ENCODE measurements around the gene TUBGCP3. TPM values are rescaled to one million over a fixed set of nuclear protein-coding genes. Genes with fewer than 3 reads are reported as not detected.
A peak's percentile ranks its signal among the peaks of the same experiment; 100 is the strongest.

The TUBGCP3 gene
- total RNA-seq, 2 donors from 2014 or later: 24.9 to 39.4 TPM

GRCh38 chr13:112457081-112457480, 130.9 kb downstream of the TUBGCP3 start:
- DNase-seq: no peak
- intact Hi-C loops (cut with DNase I): no loop called here

GRCh38 chr13:112456138-112457056, 131.6 kb downstream of the TUBGCP3 start:
- H3K27ac ChIP-seq: no peak overlapping the region
- H3K4me1 ChIP-seq: no peaks in the 10 kb centered on the region
- TF ChIP-seq CTCF (IDR thresholded peaks at IDR 0.05): no peak
- H3K9me3 ChIP-seq: no peaks in the 10 kb centered on the region
- no peaks in the 10 kb centered on the region for H3K36me3 ChIP-seq
- no peak overlapping the region for H3K4me3 ChIP-seq
- intact Hi-C loops (cut with DNase I): no loop called here
- no peak overlapping the region for H3K9ac ChIP-seq (ENCODE audit: low read depth in 2 of 2, low read length in 2 of 2)
- no peak for DNase-seq
- no peaks in the 10 kb centered on the region for H3K27me3 ChIP-seq

More at GRCh38 chr13:112457081-112457480, 130.9 kb downstream of the TUBGCP3 start:
- Histone ChIP-seq H3K27me3 (no peaks in the 10 kb centered on the region), H3K4me3 (no peak overlapping the region), H3K9ac (ENCODE audit: low read depth in 2 of 2, low read length in 2 of 2) (no peak overlapping the region), H3K9me3 (no peaks in the 10 kb centered on the region), H3K27ac (no peak overlapping the region), H3K4me1 (no peaks in the 10 kb centered on the region), H3K36me3 (no peaks in the 10 kb centered on the region)
- no peak for TF ChIP-seq CTCF (IDR thresholded peaks at IDR 0.05)

GRCh38 chr13:112455476-112456059, 132.4 kb downstream of the TUBGCP3 start:
- Histone ChIP-seq H3K27me3 (no peaks in the 10 kb centered on the region), H3K4me3 (no peak overlapping the region), H3K27ac (no peak overlapping the region), H3K9ac (ENCODE audit: low read depth in 2 of 2, low read length in 2 of 2) (no peak overlapping the region), H3K36me3 (no peaks in the 10 kb centered on the region), H3K9me3 (no peaks in the 10 kb centered on the region), H3K4me1 (no peaks in the 10 kb centered on the region)
- intact Hi-C loops (cut with DNase I): no loop called here
- TF ChIP-seq CTCF (IDR thresholded peaks at IDR 0.05): no peak
- no peak for DNase-seq

DNA sequence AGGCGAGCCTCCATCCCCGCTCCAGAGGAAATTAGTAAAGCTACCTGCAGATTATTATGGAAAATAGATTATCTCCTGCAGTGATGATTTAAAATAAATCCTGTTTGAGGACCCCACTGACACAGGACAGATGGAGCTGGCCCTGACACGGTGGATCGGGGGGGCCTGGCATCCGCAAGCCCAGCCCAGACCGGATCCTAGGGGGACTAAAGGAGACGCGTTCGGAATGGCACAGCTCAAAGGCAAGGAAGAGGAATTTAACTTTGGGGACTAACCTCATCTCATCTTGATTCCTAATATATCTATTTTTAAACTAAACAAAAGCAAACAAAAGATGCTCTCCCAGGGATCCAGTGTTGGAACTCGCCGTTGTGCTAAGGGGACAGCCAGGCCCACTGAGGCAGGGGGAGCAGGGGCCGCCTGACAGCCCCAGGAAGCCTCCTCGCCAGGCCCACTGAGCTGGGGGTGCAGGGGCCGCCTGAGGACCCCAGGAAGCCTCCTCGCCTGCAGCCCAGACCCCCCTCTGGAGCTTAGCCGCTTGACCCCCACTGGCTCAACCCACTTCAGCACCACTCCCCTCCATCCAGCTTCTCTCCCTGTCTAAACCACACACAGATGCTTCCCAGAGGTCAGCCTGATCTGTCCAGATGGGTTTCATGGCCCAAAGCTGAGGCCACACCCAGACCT, 133.2 kb downstream of the TUBGCP3 start:
- DNase-seq: no peak
- intact Hi-C loops (cut with DNase I): no loop called here
- Histone ChIP-seq H3K9me3 (no peaks in the 10 kb centered on the region), H3K27ac (no peak overlapping the region), H3K27me3 (no peaks in the 10 kb centered on the region), H3K36me3 (no peaks in the 10 kb centered on the region), H3K9ac (ENCODE audit: low read depth in 2 of 2, low read length in 2 of 2) (no peak overlapping the region), H3K4me1 (no peaks in the 10 kb centered on the region), H3K4me3 (no peak overlapping the region)
- no peak for TF ChIP-seq CTCF (IDR thresholded peaks at IDR 0.05)

- DNase-seq: peak; percentile 14
- no peak overlapping the region for H3K9ac ChIP-seq (ENCODE audit: low read depth in 2 of 2, low read length in 2 of 2)
- H3K27ac ChIP-seq: no peak overlapping the region
- no peak overlapping the region for H3K4me3 ChIP-seq
- H3K4me1 ChIP-seq: no peaks in the 10 kb centered on the region
- H3K27me3 ChIP-seq: no peaks in the 10 kb centered on the region
- H3K36me3 ChIP-seq: no peaks in the 10 kb centered on the region
- no peaks in the 10 kb centered on the region for H3K9me3 ChIP-seq
- TF ChIP-seq CTCF (IDR thresholded peaks at IDR 0.05): no peak
- intact Hi-C loops (cut with DNase I): no loop called here
Measured at GRCh38 chr13:112453874-112454647, 133.9 kb downstream of the TUBGCP3 start.

Measured in colonic mucosa (tissue), 4 donors.